ENCODE results near the gene KRTAP5-4.
"Not testable (repeated sequence)": the region's sequence is repeated elsewhere in the genome, so short reads cannot be mapped to it uniquely, and the experiment has no call there.

DNA sequence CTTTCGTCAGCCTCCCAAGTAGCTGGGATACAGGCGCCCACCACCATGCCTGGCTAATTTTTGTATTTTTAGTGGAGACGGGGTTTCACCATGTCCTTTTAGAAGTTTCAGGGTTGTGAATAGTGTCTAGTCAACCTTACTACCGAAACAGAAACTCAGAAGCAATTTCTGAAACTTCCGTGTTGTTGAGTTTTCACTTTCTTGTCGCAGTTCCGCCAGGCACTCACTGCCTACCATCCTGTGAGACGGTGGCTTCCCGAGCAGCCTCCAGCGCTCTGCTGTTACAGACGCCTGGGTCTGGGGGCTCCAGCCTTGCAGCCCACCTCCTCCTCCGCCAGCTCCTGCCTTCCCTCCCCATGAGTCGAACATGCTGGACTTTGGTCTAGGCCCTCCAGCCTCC, 16.0 kb downstream of the KRTAP5-4 start:
- not testable (repeated sequence) for TF ChIP-seq POLR2A, POLR2AphosphoS5, EP300 (IDR thresholded peaks at IDR 0.05)
- TF ChIP-seq, protein P1, sequence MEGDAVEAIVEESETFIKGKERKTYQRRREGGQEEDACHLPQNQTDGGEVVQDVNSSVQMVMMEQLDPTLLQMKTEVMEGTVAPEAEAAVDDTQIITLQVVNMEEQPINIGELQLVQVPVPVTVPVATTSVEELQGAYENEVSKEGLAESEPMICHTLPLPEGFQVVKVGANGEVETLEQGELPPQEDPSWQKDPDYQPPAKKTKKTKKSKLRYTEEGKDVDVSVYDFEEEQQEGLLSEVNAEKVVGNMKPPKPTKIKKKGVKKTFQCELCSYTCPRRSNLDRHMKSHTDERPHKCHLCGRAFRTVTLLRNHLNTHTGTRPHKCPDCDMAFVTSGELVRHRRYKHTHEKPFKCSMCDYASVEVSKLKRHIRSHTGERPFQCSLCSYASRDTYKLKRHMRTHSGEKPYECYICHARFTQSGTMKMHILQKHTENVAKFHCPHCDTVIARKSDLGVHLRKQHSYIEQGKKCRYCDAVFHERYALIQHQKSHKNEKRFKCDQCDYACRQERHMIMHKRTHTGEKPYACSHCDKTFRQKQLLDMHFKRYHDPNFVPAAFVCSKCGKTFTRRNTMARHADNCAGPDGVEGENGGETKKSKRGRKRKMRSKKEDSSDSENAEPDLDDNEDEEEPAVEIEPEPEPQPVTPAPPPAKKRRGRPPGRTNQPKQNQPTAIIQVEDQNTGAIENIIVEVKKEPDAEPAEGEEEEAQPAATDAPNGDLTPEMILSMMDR (IDR thresholded peaks at IDR 0.05), result not testable (repeated sequence)
